ENCODE data around the gene LYPD6B.
A peak's percentile ranks its signal among the peaks of the same experiment; 100 is the strongest.

The LYPD6B gene

GRCh38 chr2:149188291-149188690, 149.8 kb downstream of the LYPD6B start:
- H3K4me1 Mint-ChIP-seq, result peaks cover 16% of the 10 kb centered on the region
- H3K27ac Mint-ChIP-seq, result no peak overlapping the region
- H3K36me3 Mint-ChIP-seq (ENCODE audit: low read depth), result no peaks in the 10 kb centered on the region
- H3K27me3 Mint-ChIP-seq (ENCODE audit: low read depth, poor library complexity), result no peaks in the 10 kb centered on the region
- no peak overlapping the region for H3K4me3 Mint-ChIP-seq
- no peak for DNase-seq
- H3K9me3 Mint-ChIP-seq, result no peaks in the 10 kb centered on the region
- no peak for TF ChIP-seq CTCF (IDR thresholded peaks at IDR 0.05)

- no peaks in the 10 kb centered on the region for H3K9me3 Mint-ChIP-seq
- TF ChIP-seq CTCF (IDR thresholded peaks at IDR 0.05), result no peak
- no peak overlapping the region for H3K27ac Mint-ChIP-seq
- no peaks in the 10 kb centered on the region for H3K36me3 Mint-ChIP-seq (ENCODE audit: low read depth)
- no peak overlapping the region for H3K4me3 Mint-ChIP-seq
- peaks cover 16% of the 10 kb centered on the region for H3K4me1 Mint-ChIP-seq
- no peaks in the 10 kb centered on the region for H3K27me3 Mint-ChIP-seq (ENCODE audit: low read depth, poor library complexity)
- no peak for DNase-seq
Observed at GRCh38 chr2:149189769-149190168, 151.3 kb downstream of the LYPD6B start.

GRCh38 chr2:149191915-149192314, 153.4 kb downstream of the LYPD6B start:
- H3K36me3 Mint-ChIP-seq (ENCODE audit: low read depth), result no peaks in the 10 kb centered on the region
- no peaks in the 10 kb centered on the region for H3K27me3 Mint-ChIP-seq (ENCODE audit: low read depth, poor library complexity)
- no peak overlapping the region for H3K27ac Mint-ChIP-seq
- H3K4me3 Mint-ChIP-seq, result no peak overlapping the region
- no peak for DNase-seq
- H3K4me1 Mint-ChIP-seq, result peaks cover 16% of the 10 kb centered on the region
- no peak for TF ChIP-seq CTCF (IDR thresholded peaks at IDR 0.05)
- H3K9me3 Mint-ChIP-seq, result no peaks in the 10 kb centered on the region

- DNase-seq, result no peak
- Mint-ChIP-seq H3K27me3 (ENCODE audit: low read depth, poor library complexity) (no peaks in the 10 kb centered on the region), H3K9me3 (no peaks in the 10 kb centered on the region), H3K4me3 (no peak overlapping the region), H3K4me1 (peaks cover 12% of the 10 kb centered on the region), H3K27ac (peak overlapping the region; percentile 73), H3K36me3 (ENCODE audit: low read depth) (no peaks in the 10 kb centered on the region)
- no peak for TF ChIP-seq CTCF (IDR thresholded peaks at IDR 0.05)
Observed at GRCh38 chr2:149192427-149192826, 153.9 kb downstream of the LYPD6B start.

- Mint-ChIP-seq H3K27me3 (ENCODE audit: low read depth, poor library complexity) (no peaks in the 10 kb centered on the region), H3K4me1 (peaks cover 13% of the 10 kb centered on the region), H3K4me3 (no peak overlapping the region), H3K9me3 (no peaks in the 10 kb centered on the region), H3K27ac (no peak overlapping the region), H3K36me3 (ENCODE audit: low read depth) (no peaks in the 10 kb centered on the region)
- DNase-seq, result no peak
- no peak for TF ChIP-seq CTCF (IDR thresholded peaks at IDR 0.05)
Observed at GRCh38 chr2:149200109-149200520, 161.6 kb downstream of the LYPD6B start.

- no peak overlapping the region for H3K27ac Mint-ChIP-seq
- peaks cover 25% of the 10 kb centered on the region for H3K4me1 Mint-ChIP-seq
- H3K27me3 Mint-ChIP-seq (ENCODE audit: low read depth, poor library complexity), result no peaks in the 10 kb centered on the region
- DNase-seq, result no peak
- peaks cover 15% of the 10 kb centered on the region for H3K36me3 Mint-ChIP-seq (ENCODE audit: low read depth)
- no peaks in the 10 kb centered on the region for H3K9me3 Mint-ChIP-seq
- no peak overlapping the region for H3K4me3 Mint-ChIP-seq
- no peak for TF ChIP-seq CTCF (IDR thresholded peaks at IDR 0.05)
Observed at GRCh38 chr2:149204686-149205085, 166.2 kb downstream of the LYPD6B start.
